Mononuclear cell (primary cell): ENCODE measurements around the gene TOE1. TPM values are rescaled to one million over a fixed set of nuclear protein-coding genes. Genes with fewer than 3 reads are reported as not detected.
"Not testable (repeated sequence)": the region's sequence is repeated elsewhere in the genome, so short reads cannot be mapped to it uniquely, and the experiment has no call there.

Experiments used
- H3K27me3 ChIP-seq: 2 replicates; pipeline ENCODE4 v1.6.0; 2011; ENCODE audit warnings: low read length, control low read depth; ENCODE audit not compliant: insufficient read depth
- H3K4me1 ChIP-seq: 2 replicates; pipeline ENCODE4 v1.5.1; 2011; ENCODE audit warnings: mild to moderate bottlenecking, low read length, control low read depth; ENCODE audit not compliant: insufficient read depth
- H3K4me3 ChIP-seq: 2 replicates; pipeline ENCODE4 v1.5.1; 2011; ENCODE audit warnings: mild to moderate bottlenecking, low read length, moderate library complexity
- H3K9me3 ChIP-seq: 2 replicates; pipeline ENCODE4 v1.5.1; 2011; ENCODE audit warnings: low read depth, mild to moderate bottlenecking, control low read depth, low read length
- total RNA-seq: library from RNA; depleted of rRNA; stranded (reverse); fragments of >200 nt; gene quantifications from one replicate; pipeline ENCODE4 v1.2.3, GENCODE V29; 2012

The TOE1 gene
- total RNA-seq, 1 donor = 28.2 TPM

DNA sequence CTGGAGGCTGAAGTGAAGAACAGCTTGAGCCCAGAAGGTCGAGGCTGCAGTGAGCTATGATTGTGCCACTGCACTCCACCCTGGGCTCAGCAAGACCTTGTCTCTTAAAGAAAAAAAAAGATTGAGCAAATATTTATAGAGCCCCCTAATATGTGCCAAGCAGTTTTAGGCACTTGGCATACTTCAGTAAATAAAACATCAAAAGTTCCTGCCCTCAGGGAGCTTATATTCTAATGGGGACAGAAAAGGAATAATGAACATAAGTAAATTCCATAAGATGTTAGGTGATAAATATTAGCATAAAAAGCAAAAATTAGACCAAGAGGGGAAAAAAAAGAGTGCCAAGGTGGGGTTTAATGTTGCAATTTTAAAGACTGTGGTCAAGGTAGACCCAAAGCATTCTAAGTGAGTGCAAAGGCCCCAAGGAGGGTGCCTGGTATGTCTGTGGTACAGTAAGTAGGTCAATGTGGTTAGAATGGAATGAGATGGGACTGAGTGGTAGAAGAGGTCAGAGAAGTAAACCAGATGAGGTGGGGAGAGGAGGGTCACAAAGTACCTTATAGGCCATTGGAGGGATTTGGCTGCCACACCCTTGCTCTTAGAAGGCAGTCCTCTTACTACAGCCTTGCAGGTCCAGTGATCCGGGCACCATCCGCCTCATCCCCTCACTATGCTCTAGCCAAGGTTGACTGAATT is 2.2 kb upstream of the TOE1 start:
- Histone ChIP-seq H3K27me3 (no peaks in the 10 kb centered on the region), H3K4me3 (no peak overlapping the region), H3K9me3 (no peaks in the 10 kb centered on the region), H3K4me1 (peaks cover 45% of the 10 kb centered on the region)

DNA sequence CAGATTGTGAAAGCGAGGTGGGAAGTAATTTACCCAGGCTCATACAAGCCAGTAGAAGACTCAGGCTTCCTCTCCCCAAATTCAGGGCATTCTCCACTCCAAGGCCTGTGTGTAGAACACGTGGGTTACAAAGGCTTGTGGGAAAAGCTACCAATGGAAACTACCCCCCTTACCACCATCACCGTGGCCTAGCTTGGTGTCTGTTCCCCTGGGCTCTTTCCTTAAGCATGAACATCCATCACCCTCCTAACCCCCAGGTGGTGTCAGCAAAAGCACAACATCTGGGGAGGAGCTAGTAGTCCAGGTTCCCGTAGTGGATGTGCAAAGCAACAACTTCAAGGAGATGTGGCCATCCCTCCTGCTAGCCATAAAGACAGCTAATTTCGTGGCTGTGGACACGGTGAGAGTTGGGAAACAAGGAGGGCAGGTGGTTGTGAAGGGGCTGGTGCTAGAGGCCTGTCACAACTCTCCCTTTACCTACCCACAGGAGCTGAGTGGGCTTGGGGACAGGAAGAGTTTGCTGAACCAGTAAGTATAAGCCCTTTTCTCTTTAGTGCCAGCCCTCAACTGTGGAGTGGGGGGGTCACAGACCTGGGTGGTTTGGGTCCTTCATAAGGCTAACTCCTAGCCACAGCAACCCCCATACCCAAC is 971 bp downstream of the TOE1 start:
- no peaks in the 10 kb centered on the region for H3K9me3 ChIP-seq
- no peaks in the 10 kb centered on the region for H3K27me3 ChIP-seq
- peak overlapping the region; percentile 84 for H3K4me3 ChIP-seq
- peaks cover 36% of the 10 kb centered on the region for H3K4me1 ChIP-seq

DNA sequence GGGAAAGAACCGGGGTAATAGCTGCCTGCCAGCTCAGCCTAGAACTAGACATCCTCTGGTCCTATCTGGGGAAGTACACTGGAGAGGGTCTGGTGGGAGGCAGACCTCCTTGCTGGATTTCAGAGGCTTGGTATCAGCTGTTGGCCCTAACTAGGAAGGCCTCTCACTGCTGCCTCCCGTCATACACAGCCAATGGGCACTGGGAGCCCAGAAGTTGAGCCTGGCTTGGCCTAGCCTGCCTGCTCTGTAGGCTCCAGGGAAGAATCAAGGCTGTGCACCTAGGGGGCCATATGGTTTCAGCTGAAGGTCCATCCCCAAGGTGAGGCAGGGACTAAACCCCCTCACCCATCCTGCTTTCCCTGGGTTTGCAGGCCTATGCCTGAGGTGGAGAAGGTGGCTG is 4.5 kb downstream of the TOE1 start:
- no peak overlapping the region for H3K4me3 ChIP-seq
- H3K4me1 ChIP-seq = peaks cover 27% of the 10 kb centered on the region
- H3K27me3 ChIP-seq = no peaks in the 10 kb centered on the region
- no peaks in the 10 kb centered on the region for H3K9me3 ChIP-seq

DNA sequence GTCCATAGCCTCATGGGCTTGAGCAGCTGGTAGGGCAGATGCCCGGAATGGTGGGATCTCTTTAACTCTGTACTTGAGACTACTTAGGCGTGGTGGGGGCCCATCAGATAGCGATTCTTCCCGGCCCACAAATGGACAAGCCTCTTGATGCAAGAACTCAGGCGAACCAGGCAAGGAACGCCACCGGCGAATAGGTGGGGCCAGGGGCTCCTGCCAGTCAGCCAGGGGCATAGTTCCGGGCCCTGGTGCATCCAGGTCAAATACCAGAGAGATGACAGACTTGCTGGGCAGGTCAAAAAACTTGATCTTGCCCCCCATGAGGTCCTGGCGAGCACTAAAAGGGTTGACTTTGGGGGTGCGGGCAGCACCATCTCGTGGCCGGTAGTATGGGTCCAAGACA is 5.0 kb downstream of the TOE1 start:
- Histone ChIP-seq H3K27me3 (no peaks in the 10 kb centered on the region), H3K9me3 (no peaks in the 10 kb centered on the region), H3K4me1 (peaks cover 26% of the 10 kb centered on the region), H3K4me3 (no peak overlapping the region)

DNA sequence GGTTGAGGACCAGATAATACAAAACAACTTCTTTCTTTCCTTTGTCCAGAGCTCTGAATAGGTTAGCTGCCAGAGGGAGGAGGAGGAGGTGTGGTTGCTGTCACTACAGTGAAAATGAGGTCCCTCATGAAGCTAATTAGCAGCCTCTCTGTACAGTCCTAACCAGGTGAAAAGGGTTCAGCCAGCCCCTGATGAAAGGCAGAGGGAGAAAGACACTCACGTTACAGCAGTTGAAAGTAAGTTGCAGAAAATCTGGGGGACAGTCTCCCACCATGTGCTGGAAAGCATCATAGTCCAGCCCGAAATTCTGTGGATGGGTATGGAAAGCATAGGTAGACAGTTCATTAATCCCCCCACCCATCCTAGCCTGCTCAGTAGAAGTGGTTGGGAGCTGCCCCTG is 6.5 kb downstream of the TOE1 start:
- H3K27me3 ChIP-seq = no peaks in the 10 kb centered on the region
- no peaks in the 10 kb centered on the region for H3K9me3 ChIP-seq
- H3K4me3 ChIP-seq = no peak overlapping the region
- peaks cover 15% of the 10 kb centered on the region for H3K4me1 ChIP-seq

DNA sequence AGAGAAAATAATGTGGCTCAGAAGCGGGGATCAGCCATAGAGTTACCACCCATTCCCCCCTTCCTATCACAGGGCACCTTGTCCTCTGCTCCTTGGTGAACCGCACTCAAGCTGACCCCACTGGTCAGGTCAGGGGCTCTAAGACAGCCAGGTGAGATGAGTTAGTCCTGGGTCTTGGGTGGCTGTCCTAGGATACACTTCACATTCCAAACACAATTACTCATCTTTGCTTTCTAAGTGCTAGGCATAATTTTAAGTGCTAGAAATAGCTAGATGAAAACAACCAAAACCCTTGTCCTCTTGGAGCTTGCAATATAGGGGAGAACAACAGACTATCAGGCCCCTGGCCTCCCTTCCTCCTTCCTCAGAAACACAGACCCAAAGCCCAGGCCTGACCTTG is 8.1 kb downstream of the TOE1 start:
- H3K27me3 ChIP-seq = no peaks in the 10 kb centered on the region
- H3K9me3 ChIP-seq = no peaks in the 10 kb centered on the region
- H3K4me1 ChIP-seq = no peaks in the 10 kb centered on the region
- H3K4me3 ChIP-seq = no peak overlapping the region

DNA sequence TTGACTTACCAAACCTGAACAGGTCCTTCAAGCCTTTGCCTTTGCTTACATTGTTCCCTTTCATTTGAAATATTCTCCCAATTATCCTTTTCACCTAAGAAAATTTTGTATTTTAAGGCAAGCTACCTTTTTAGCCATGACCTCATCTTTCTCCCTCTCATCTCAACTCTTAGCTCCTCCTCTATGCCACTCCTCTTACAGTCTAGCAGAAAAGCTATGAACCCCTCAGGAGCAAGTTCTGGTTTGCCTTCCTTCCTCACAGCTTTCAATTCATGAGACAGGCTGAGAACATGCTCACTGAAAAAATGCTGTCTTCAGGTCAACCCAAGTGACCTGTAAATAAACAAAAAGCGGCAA is 8.6 kb downstream of the TOE1 start:
- Histone ChIP-seq H3K9me3 (no peaks in the 10 kb centered on the region), H3K4me1 (no peaks in the 10 kb centered on the region), H3K27me3 (no peaks in the 10 kb centered on the region), H3K4me3 (no peak overlapping the region)

DNA sequence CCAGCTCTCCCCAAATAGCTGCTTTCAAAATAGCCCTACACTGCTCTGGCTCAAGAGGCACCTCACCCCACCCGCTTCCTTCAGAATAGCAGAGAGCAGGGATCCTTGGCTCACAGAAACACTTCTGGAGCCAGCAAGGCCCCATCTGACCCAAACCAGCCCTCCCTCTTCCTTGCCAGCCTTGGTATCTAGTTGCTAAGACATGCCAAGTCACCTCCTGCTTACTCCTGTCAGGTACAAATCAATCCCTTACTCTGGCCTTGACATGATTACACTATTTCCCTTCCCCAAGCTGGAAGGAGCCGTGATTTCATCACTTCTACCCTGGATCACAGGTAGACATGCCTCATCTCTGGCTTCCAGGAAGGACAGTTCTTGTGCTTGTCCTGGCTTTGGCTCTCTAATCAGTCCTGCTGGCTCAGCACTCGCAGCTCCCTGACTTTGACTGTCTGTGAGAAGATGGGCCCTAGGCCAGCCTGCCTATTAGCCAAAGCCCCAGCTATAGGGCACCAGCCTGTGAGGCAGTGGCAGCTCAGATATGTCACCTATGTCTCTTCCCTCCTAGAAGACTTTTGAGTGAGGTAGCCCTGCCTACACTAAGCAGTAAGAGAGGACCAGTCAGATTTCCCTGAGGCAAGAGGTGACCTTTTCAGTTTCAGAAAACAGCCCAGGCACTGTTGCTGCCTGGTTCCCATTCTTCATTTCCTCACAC is 9.2 kb downstream of the TOE1 start:
- Histone ChIP-seq H3K4me1 (no peaks in the 10 kb centered on the region), H3K4me3 (no peak overlapping the region), H3K9me3 (no peaks in the 10 kb centered on the region), H3K27me3 (no peaks in the 10 kb centered on the region)

DNA sequence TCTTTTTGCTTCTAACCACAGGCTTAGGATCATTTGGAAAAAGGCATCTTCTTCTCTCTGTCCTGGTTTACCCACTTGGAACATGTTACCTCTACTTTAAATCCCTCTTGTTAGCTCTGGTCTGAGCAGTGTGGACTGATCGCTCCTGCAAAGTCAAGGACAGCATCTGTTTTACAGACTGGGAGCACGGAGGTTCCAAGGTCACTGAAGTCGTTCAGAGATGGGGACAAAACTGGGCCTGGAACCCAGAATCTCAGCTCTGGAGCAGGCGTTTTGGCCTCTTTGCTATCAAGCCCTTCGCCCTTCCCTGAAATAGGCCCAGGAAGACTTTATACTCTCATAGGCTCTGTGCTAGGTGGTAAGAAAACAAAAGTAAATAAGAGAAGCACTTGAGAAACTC is 11.5 kb downstream of the TOE1 start:
- no peaks in the 10 kb centered on the region for H3K9me3 ChIP-seq
- no peak overlapping the region for H3K4me3 ChIP-seq
- H3K27me3 ChIP-seq = no peaks in the 10 kb centered on the region
- no peaks in the 10 kb centered on the region for H3K4me1 ChIP-seq

DNA sequence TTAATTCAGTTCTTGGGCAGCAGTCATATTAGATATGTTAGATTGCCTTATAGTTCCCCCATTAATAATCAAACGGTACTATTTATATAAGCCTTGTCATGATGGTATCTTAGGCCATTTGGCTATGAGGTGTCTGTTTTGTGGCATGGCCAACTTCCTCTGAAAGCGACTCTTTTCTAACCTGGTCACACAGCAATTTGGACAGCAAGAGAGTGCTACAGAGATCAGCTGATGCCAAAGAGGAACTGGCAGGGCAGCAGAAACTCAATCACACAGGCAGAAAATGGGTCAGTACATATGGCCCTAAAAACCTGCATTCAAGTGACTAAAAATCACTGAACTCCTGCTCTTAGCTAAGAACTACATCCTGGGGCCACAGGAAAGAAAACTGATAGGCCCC is 13.7 kb downstream of the TOE1 start:
- Histone ChIP-seq H3K9me3 (no peaks in the 10 kb centered on the region), H3K4me3 (no peak overlapping the region), H3K27me3 (no peaks in the 10 kb centered on the region), H3K4me1 (no peaks in the 10 kb centered on the region)

DNA sequence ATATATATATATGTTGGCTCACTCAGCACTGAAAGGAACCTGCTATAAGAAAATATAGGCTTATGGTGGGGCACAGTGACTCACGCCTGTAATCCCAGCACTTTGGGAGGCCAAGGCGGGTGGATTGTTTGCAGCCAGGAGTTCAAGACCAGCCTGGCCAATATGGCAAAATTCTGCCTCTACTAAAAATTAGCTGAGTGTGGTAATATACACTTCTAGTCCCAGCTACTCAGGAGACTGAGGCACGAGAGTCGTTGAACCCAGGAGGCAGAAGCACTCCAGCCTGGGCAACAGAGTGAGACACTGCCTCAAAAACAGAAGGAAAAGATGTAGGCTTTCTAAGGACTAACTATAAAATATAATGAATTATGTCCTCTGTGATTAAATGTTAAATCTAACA is 14.9 kb downstream of the TOE1 start:
- peaks cover under 1% of the 10 kb centered on the region for H3K4me1 ChIP-seq
- H3K9me3 ChIP-seq = no peaks in the 10 kb centered on the region
- no peaks in the 10 kb centered on the region for H3K27me3 ChIP-seq
- H3K4me3 ChIP-seq = no peak overlapping the region

DNA sequence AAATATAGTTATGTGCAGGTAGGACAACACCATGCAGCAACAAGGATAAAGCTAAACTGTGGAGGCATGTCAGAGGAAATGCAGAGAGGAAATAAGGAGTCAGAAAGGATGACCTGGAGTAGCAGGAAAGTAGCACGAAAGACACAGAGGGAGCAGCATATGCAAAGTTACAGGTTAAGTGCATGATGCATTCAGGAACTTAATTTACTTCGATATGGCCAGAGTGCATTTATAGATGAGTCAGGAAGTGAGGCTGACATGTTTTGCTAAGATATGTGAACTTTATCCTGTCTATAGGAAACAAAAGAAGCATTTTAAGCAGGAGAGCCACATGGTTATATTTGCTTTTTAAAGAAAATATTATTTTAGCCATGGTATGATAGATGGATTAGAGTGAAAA is 15.7 kb downstream of the TOE1 start:
- H3K27me3 ChIP-seq = no peaks in the 10 kb centered on the region
- no peak overlapping the region for H3K4me3 ChIP-seq
- H3K4me1 ChIP-seq = peaks cover 8% of the 10 kb centered on the region
- no peaks in the 10 kb centered on the region for H3K9me3 ChIP-seq

DNA sequence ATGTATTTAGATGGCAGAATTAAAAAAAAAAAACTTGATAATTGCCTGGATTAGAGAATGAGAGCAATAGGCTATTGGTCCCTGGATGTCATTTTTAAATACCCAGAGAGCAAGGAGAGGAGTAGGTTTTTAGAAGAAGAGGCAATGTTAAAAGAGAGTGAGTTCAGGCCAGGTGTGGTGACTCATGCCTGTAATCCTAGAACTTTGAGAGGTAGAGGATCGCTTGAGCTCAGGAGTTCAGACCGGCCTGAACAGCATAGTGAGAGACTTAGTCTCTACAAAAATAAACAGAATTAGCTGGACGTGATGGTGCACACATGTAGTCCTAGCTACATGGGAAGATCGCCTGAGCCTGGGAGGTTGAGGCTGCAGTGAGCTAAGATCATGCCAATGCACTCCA is 16.2 kb downstream of the TOE1 start:
- Histone ChIP-seq H3K27me3 (no peaks in the 10 kb centered on the region), H3K4me3 (no peak overlapping the region)

DNA sequence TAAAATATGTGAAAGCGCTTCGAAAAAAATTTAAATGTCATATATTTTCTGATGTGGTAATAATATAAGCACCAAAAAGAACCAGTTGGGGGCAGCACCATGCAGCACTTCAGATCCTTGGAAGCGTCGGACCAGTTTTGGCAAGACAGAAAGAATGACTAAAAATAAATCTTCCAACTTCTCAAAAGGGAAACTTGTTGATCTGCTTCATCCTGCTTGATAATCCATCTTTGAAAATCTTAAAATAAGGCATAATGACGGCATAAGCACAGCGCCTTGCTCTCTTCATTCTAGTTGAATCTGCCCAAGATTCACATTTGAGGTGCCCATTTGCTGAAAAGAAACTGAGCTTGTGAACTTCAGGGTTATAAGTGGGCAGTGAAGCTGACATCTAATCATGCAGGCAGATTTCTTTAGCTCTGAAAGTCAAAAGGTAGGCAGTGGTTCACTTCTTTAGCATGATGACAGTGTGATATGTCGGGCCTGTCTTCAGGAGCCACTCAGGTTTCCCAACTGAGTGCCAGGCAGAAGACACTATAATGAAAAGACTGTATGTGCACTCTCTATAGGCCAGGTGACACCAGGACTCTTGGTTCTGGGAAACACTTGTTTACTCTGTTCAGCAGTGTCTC is 20.0 kb downstream of the TOE1 start:
- H3K27me3 ChIP-seq = no peaks in the 10 kb centered on the region
- no peaks in the 10 kb centered on the region for H3K9me3 ChIP-seq
- H3K4me1 ChIP-seq = peaks cover 11% of the 10 kb centered on the region
- no peak overlapping the region for H3K4me3 ChIP-seq

More for the DNA sequence above, 16.2 kb downstream of the TOE1 start:
- H3K9me3 ChIP-seq = no peaks in the 10 kb centered on the region
- H3K4me1 ChIP-seq = peaks cover 11% of the 10 kb centered on the region

DNA sequence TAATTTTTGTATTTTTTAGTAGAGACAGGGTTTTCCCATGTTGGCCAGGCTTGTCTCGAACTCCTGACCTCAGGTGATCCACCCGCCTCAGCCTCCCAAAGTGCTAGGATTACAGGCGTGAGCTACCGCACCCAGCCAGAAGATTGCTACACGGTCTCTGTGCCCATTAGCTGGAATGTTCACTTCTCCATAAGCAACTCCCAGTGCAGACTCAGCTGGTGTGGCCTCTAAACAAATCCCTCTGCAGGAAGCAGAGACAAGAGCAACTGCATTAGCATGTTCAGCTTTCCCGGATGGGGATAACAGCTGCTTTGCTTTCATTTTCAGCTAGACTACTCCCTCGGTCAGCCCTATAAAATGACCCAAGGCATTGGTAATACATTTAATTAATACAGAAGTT is 21.0 kb downstream of the TOE1 start:
- H3K4me1 ChIP-seq = peaks cover 11% of the 10 kb centered on the region
- H3K4me3 ChIP-seq, H3K9me3 ChIP-seq, H3K27me3 ChIP-seq: not testable (repeated sequence)
